ENCODE measurements around the gene FCMR. TPM values are rescaled to one million over a fixed set of nuclear protein-coding genes. Genes with fewer than 3 reads are reported as not detected.

The FCMR gene
- total RNA-seq, 4 donors from 2014 or later: 0.59 to 1.7 (median 1.7) TPM; not detected in 1

Other genes starting within 250 kb of the FCMR start
- 10 to 100 TPM; 17.1 to 89.2 (median 27.4) TPM for gene MAPKAPK2, start 237.0 kb downstream of the FCMR start, total RNA-seq
- under 1 TPM in 1 of 4 donors, not detected in 3; 0.76 TPM for gene IL19, start 151.2 kb downstream of the FCMR start, total RNA-seq
- gene IL10, start 149.4 kb downstream of the FCMR start, total RNA-seq: 1 to 10 TPM in 1 of 4 donors, under 1 TPM in 1, not detected in 2; 0.55 to 3.2 TPM
- 10 to 100 TPM in 1 of 4 donors, not detected in 3; 40.6 TPM for gene IL20, start 56.3 kb downstream of the FCMR start, total RNA-seq
- not detected for gene IL24, start 24.5 kb downstream of the FCMR start, total RNA-seq
- 1 to 10 TPM in 3 of 4 donors, under 1 TPM in 1; 0.69 to 7.1 (median 3.1) TPM for gene PIGR, start 24.5 kb upstream of the FCMR start, total RNA-seq
- gene FCAMR, start 48.5 kb upstream of the FCMR start, total RNA-seq: not detected
- under 1 TPM in 1 of 4 donors, not detected in 3; 0.62 TPM for gene C1orf116, start 110.8 kb upstream of the FCMR start, total RNA-seq
- gene YOD1, start 129.3 kb upstream of the FCMR start, total RNA-seq: 10 to 100 TPM in 1 of 4 donors, 1 to 10 TPM in 3; 3.3 to 17.1 (median 7.6) TPM
- gene PFKFB2, start 131.3 kb upstream of the FCMR start, total RNA-seq: 10 to 100 TPM in 1 of 4 donors, 1 to 10 TPM in 1, under 1 TPM in 2; 0.51 to 10.7 (median 2.9) TPM
- gene C4BPB, start 166.9 kb upstream of the FCMR start, total RNA-seq: not detected
- 1 to 10 TPM in 1 of 4 donors, not detected in 3; 1.5 TPM for gene C4BPA, start 182.3 kb upstream of the FCMR start, total RNA-seq

Measured in uterus (tissue), 4 donors.